Nephron (organoid): Measurements from ENCODE around the gene LRRTM4.

Experiments
- H3K27ac Mint-ChIP-seq, 3 experiments: 2 replicates each; pipeline ENCODE4 v1.8.0; 2020; ENCODE audit warnings: mixed read lengths in 3 of 3, mild to moderate bottlenecking in 2 of 3, moderate library complexity in 1 of 3
- H3K27me3 Mint-ChIP-seq: 2 replicates; pipeline ENCODE4 v1.8.0; 2021; ENCODE audit warnings: low read depth, mild to moderate bottlenecking, moderate library complexity, mixed read lengths
- H3K36me3 Mint-ChIP-seq: 2 replicates; pipeline ENCODE4 v1.8.0; 2020; ENCODE audit warnings: low read depth, mixed read lengths
- H3K4me1 Mint-ChIP-seq: 2 replicates; pipeline ENCODE4 v1.8.0; 2020; ENCODE audit warnings: mixed read lengths
- H3K4me3 Mint-ChIP-seq, 3 experiments: 2 replicates each; pipeline ENCODE4 v1.8.0; 2020; ENCODE audit warnings: mild to moderate bottlenecking in 3 of 3, mixed read lengths in 3 of 3, moderate library complexity in 2 of 3
- H3K9me3 Mint-ChIP-seq: 2 replicates; pipeline ENCODE4 v1.8.0; 2020; ENCODE audit warnings: mixed read lengths
- CTCF ChIP-seq, 3 experiments: fragments of 200-600 bp; sonication (generic); IDR thresholded peaks; one replicate each; pipeline ENCODE4 v1.5.0; 2021; ENCODE audit warnings: antibody characterized with exemption in 3 of 3; ENCODE audit not compliant: unreplicated experiment in 3 of 3

Gene LRRTM4

GRCh38 chr2:77348821-77349220 lies 173.4 kb downstream of the LRRTM4 start:
- Mint-ChIP-seq H3K4me3 (no peak overlapping the region), H3K36me3 (no peaks in the 10 kb centered on the region), H3K9me3 (no peaks in the 10 kb centered on the region), H3K27me3 (no peaks in the 10 kb centered on the region), H3K27ac (no peak overlapping the region), H3K4me1 (no peaks in the 10 kb centered on the region)
- no peak for TF ChIP-seq CTCF (IDR thresholded peaks at IDR 0.05; ENCODE audit: unreplicated experiment in 3 of 3)

- H3K9me3 Mint-ChIP-seq: peaks cover 32% of the 10 kb centered on the region
- no peaks in the 10 kb centered on the region for H3K27me3 Mint-ChIP-seq
- TF ChIP-seq CTCF (IDR thresholded peaks at IDR 0.05; ENCODE audit: unreplicated experiment in 3 of 3): no peak
- H3K4me1 Mint-ChIP-seq: no peaks in the 10 kb centered on the region
- H3K4me3 Mint-ChIP-seq: no peak overlapping the region
- no peak overlapping the region for H3K27ac Mint-ChIP-seq
- peaks cover 14% of the 10 kb centered on the region for H3K36me3 Mint-ChIP-seq
These were observed 186.2 kb downstream of the LRRTM4 start for GRCh38 chr2:77336013-77336412.

GRCh38 chr2:77328134-77328931 lies 193.8 kb downstream of the LRRTM4 start:
- Mint-ChIP-seq H3K27me3 (peaks cover 8% of the 10 kb centered on the region), H3K4me1 (peaks cover 13% of the 10 kb centered on the region), H3K9me3 (peaks cover 10% of the 10 kb centered on the region), H3K36me3 (peaks cover 7% of the 10 kb centered on the region), H3K4me3 (no peak overlapping the region), H3K27ac (peak overlapping the region in 1 of 3 experiments; percentile 7)
- TF ChIP-seq CTCF (IDR thresholded peaks at IDR 0.05; ENCODE audit: unreplicated experiment in 3 of 3): no peak

- Mint-ChIP-seq H3K4me3 (no peak overlapping the region), H3K4me1 (peaks cover 13% of the 10 kb centered on the region), H3K36me3 (no peaks in the 10 kb centered on the region), H3K27me3 (peaks cover 8% of the 10 kb centered on the region), H3K27ac (no peak overlapping the region), H3K9me3 (no peaks in the 10 kb centered on the region)
- no peak for TF ChIP-seq CTCF (IDR thresholded peaks at IDR 0.05; ENCODE audit: unreplicated experiment in 3 of 3)
These were observed 196.8 kb downstream of the LRRTM4 start for GRCh38 chr2:77325395-77325794.

GRCh38 chr2:77322431-77322830 lies 199.7 kb downstream of the LRRTM4 start:
- no peaks in the 10 kb centered on the region for H3K36me3 Mint-ChIP-seq
- no peak overlapping the region for H3K27ac Mint-ChIP-seq
- no peaks in the 10 kb centered on the region for H3K27me3 Mint-ChIP-seq
- H3K4me1 Mint-ChIP-seq: peaks cover under 1% of the 10 kb centered on the region
- no peak overlapping the region for H3K4me3 Mint-ChIP-seq
- no peak for TF ChIP-seq CTCF (IDR thresholded peaks at IDR 0.05; ENCODE audit: unreplicated experiment in 3 of 3)
- no peaks in the 10 kb centered on the region for H3K9me3 Mint-ChIP-seq

GRCh38 chr2:77314721-77315120 lies 207.5 kb downstream of the LRRTM4 start:
- Mint-ChIP-seq H3K36me3 (no peaks in the 10 kb centered on the region), H3K4me1 (peaks cover 10% of the 10 kb centered on the region), H3K4me3 (no peak overlapping the region), H3K9me3 (no peaks in the 10 kb centered on the region), H3K27ac (no peak overlapping the region), H3K27me3 (no peaks in the 10 kb centered on the region)
- TF ChIP-seq CTCF (IDR thresholded peaks at IDR 0.05; ENCODE audit: unreplicated experiment in 3 of 3): no peak
